ENCODE measurements around the gene GTF2IRD1. TPM values are rescaled to one million over a fixed set of nuclear protein-coding genes. Genes with fewer than 3 reads are reported as not detected.
A peak's percentile ranks its signal among the peaks of the same experiment; 100 is the strongest.

The GTF2IRD1 gene
- total and polyA plus RNA-seq, 2 of the 13 experiments (the other 11 are each of a cell fraction or from before 2014, with no cell fraction given), result 16.5 to 26.7 TPM

GRCh38 chr7:74612015-74612829, 158.5 kb downstream of the GTF2IRD1 start:
- intact Hi-C loops (cut with micrococcal nuclease; ENCODE audit: unreplicated experiment) (no loop called here), in situ Hi-C loops (cut with HindIII; ENCODE audit: extremely low pct_ligation_motif_present, low pct_unique_long_range_greater_than_20kb) (no loop called here)
- Histone ChIP-seq H3K79me2 (ENCODE audit: insufficient read depth, low read length) (no peaks in the 10 kb centered on the region), H3K9me3 (ENCODE audit: low read length) (no peaks in the 10 kb centered on the region), H3K4me2 (ENCODE audit: low read depth, low read length) (peak overlapping the region; percentile 63), H3K27me3 (ENCODE audit: control insufficient read depth in 1 of 2, insufficient read depth in 2 of 2, low read length in 2 of 2) (no peaks in the 10 kb centered on the region), H2AFZ (ENCODE audit: low read length) (peak overlapping the region; percentile 85), H3K36me3 (replicated peaks in 1 of 2; ENCODE audit: control insufficient read depth in 1 of 2, insufficient read depth in 2 of 2, low read length in 2 of 2) (no peaks in the 10 kb centered on the region), H3K9ac (ENCODE audit: insufficient read depth, low read depth, low read length) (peak overlapping the region; percentile 61), H3K4me3 (replicated peaks in 1 of 3; ENCODE audit: insufficient read depth in 1 of 3, low read depth in 2 of 3, low read length in 3 of 3) (peak overlapping the region in 1 of 3 experiments; percentile 50; a peak in 2 of 6 replicates), H4K20me1 (ENCODE audit: insufficient read depth, low read length) (no peaks in the 10 kb centered on the region), H3K27ac (ENCODE audit: extremely low read length, insufficient read depth, low read length) (peak overlapping the region; percentile 96), H3K4me1 (ENCODE audit: insufficient read depth, low read length) (peaks cover 78% of the 10 kb centered on the region)
- ATAC-seq (peak; percentile 30), FAIRE-seq (peak; percentile 54), DNase-seq (ENCODE audit: low spot score) (peak; percentile 74)
- ChIA-PET POLR2A (interaction anchor here (0.8 to 3.6 kb wide), 3 partner anchors 14 to 41 kb away, joined by 3 to 43 read pairs (median 8); no protein-coding TSS in a partner anchor), CTCF (ENCODE audit: low intra/inter-chr PET ratio, low total read pairs) (no interaction called here)
- 75% methylated on average over 11 of the region's 11 CpGs for WGBS (ENCODE audit: low lambda C conversion rate)
- no TSS peak for BruUV-seq (replicated peaks)
- no peak for TF ChIP-seq HNRNPH1 (optimal IDR thresholded peaks at IDR 0.05; ENCODE audit: low read depth, low read length)
- TF ChIP-seq KIAA2018 (CRISPR knock-in tag; IDR thresholded peaks at IDR 0.05; ENCODE audit: borderline replicate concordance), result no peak
- no peak for TF ChIP-seq NFAT5 (CRISPR knock-in tag; IDR thresholded peaks at IDR 0.05)
- peak; percentile 24; the same call in 1 of the 2 replicates for TF ChIP-seq CTCF (CRISPR knock-in tag; IDR thresholded peaks at IDR 0.05)
- TF ChIP-seq SCMH1 (CRISPR knock-in tag; IDR thresholded peaks at IDR 0.05; ENCODE audit: borderline replicate concordance), result no peak
- no peak for TF ChIP-seq KAT8 (CRISPR knock-in tag; IDR thresholded peaks at IDR 0.05)
